OCI-LY1 (cell line): Measurements from ENCODE around the gene KCNMA1.

Experiments
- H2AFZ ChIP-seq: fragments of 200-600 bp; sonication (generic), shearing (Covaris generic); 2 replicates; pipeline ENCODE4 v1.6.0; 2014; ENCODE audit warnings: antibody characterized with exemption, mild to moderate bottlenecking, low read length
- H3F3A ChIP-seq: fragments of 200-600 bp; sonication (generic), shearing (Covaris generic); 2 replicates; pipeline ENCODE4 v1.6.0; 2014; ENCODE audit warnings: mild to moderate bottlenecking, antibody characterized with exemption, low read length, moderate library complexity; ENCODE audit not compliant: insufficient read depth
- H3K27ac ChIP-seq: fragments of 200-600 bp; sonication (generic); 2 replicates; pipeline ENCODE4 v1.5.1; 2014; ENCODE audit warnings: low read length, mixed run types, mild to moderate bottlenecking, low read depth; ENCODE audit not compliant: poor library complexity, severe bottlenecking
- H3K27me3 ChIP-seq: fragments of 200-600 bp; sonication (generic); 2 replicates; pipeline ENCODE4 v1.6.0; 2014; ENCODE audit warnings: antibody characterized with exemption, mild to moderate bottlenecking, low read length, moderate library complexity; ENCODE audit not compliant: insufficient read depth
- H3K36me3 ChIP-seq: fragments of 200-600 bp; sonication (generic); 2 replicates; pipeline ENCODE4 v1.6.1; 2014; ENCODE audit warnings: mild to moderate bottlenecking, antibody characterized with exemption, low read length, moderate library complexity, mixed read lengths; ENCODE audit not compliant: insufficient read depth
- H3K4me1 ChIP-seq: fragments of 200-600 bp; sonication (generic); 2 replicates; pipeline ENCODE4 v1.5.1; 2014; ENCODE audit warnings: mild to moderate bottlenecking, low read length, moderate library complexity; ENCODE audit not compliant: insufficient read depth, severe bottlenecking
- H3K4me2 ChIP-seq: fragments of 200-600 bp; sonication (generic), shearing (Covaris generic); 2 replicates; pipeline ENCODE4 v1.6.1; 2014; ENCODE audit warnings: low read length
- H3K4me3 ChIP-seq: fragments of 200-600 bp; sonication (generic); 2 replicates; pipeline ENCODE4 v1.5.1; 2014; ENCODE audit warnings: low read length, low read depth, mild to moderate bottlenecking, mixed read lengths; ENCODE audit not compliant: poor library complexity, severe bottlenecking
- H3K79me2 ChIP-seq: fragments of 200-600 bp; shearing (Covaris generic); 2 replicates; pipeline ENCODE4 v1.6.1; 2016; ENCODE audit warnings: mixed run types, low read length, mixed read lengths; ENCODE audit not compliant: insufficient read depth
- H3K9ac ChIP-seq: fragments of 200-600 bp; sonication (generic), shearing (Covaris generic); 2 replicates; pipeline ENCODE4 v1.6.1; 2014; ENCODE audit warnings: mild to moderate bottlenecking, low read length, mixed read lengths
- H3K9me2 ChIP-seq: fragments of 200-600 bp; sonication (generic), shearing (Covaris generic); 2 replicates; pipeline ENCODE4 v1.6.1; 2014; ENCODE audit warnings: low read depth, mild to moderate bottlenecking, low read length, mixed read lengths
- H3K9me3 ChIP-seq: fragments of 200-600 bp; shearing (Covaris generic); 2 replicates; pipeline ENCODE4 v1.6.1; 2014; ENCODE audit warnings: low read length, mixed read lengths
- H4K20me1 ChIP-seq: fragments of 200-600 bp; sonication (generic), shearing (Covaris generic); 2 replicates; pipeline ENCODE4 v1.6.0; 2016; ENCODE audit warnings: mild to moderate bottlenecking, low read length; ENCODE audit not compliant: insufficient read depth
- CTCF ChIP-seq: fragments of 200-600 bp; sonication (generic), shearing (Covaris generic); IDR thresholded peaks from 2 replicates; pipeline ENCODE4 v1.5.1; 2017; ENCODE audit warnings: mild to moderate bottlenecking, antibody characterized with exemption, low read length, moderate library complexity, mixed read lengths
- EZH2 ChIP-seq: fragments of 200-600 bp; sonication (generic), shearing (Covaris generic); IDR thresholded peaks from 2 replicates; pipeline ENCODE4 v1.8.0; 2017; ENCODE audit warnings: borderline replicate concordance, mixed run types, mild to moderate bottlenecking, antibody characterized with exemption, low read length, moderate library complexity, mixed read lengths

Gene KCNMA1

GRCh38 chr10:77371421-77371820 lies 266.2 kb downstream of the KCNMA1 start:
- Histone ChIP-seq H3K27ac (no peak overlapping the region), H3K27me3 (no peaks in the 10 kb centered on the region)

GRCh38 chr10:77368006-77368405 lies 269.6 kb downstream of the KCNMA1 start:
- no peak overlapping the region for H3K27ac ChIP-seq
- no peaks in the 10 kb centered on the region for H3K9me3 ChIP-seq
- no peaks in the 10 kb centered on the region for H3K9me2 ChIP-seq
- H3K36me3 ChIP-seq = no peaks in the 10 kb centered on the region
- H3K4me1 ChIP-seq = no peaks in the 10 kb centered on the region
- H4K20me1 ChIP-seq = no peaks in the 10 kb centered on the region
- no peaks in the 10 kb centered on the region for H3F3A ChIP-seq
- no peaks in the 10 kb centered on the region for H3K79me2 ChIP-seq
- TF ChIP-seq CTCF (no peak), EZH2 (no peak)
- no peak overlapping the region for H3K4me2 ChIP-seq
- no peak overlapping the region for H3K4me3 ChIP-seq
- no peaks in the 10 kb centered on the region for H3K27me3 ChIP-seq
- no peak overlapping the region for H2AFZ ChIP-seq
- no peak overlapping the region for H3K9ac ChIP-seq

More at GRCh38 chr10:77371421-77371820, 266.2 kb downstream of the KCNMA1 start:
- no peaks in the 10 kb centered on the region for H3K9me3 ChIP-seq
- no peak for TF ChIP-seq EZH2
- TF ChIP-seq CTCF = no peak
- H3K4me3 ChIP-seq = no peak overlapping the region
- H2AFZ ChIP-seq = no peak overlapping the region
- H3K79me2 ChIP-seq = no peaks in the 10 kb centered on the region
- H3K4me1 ChIP-seq = no peaks in the 10 kb centered on the region
- no peak overlapping the region for H3K9ac ChIP-seq
- no peak overlapping the region for H3K4me2 ChIP-seq
- no peaks in the 10 kb centered on the region for H3K9me2 ChIP-seq
- no peaks in the 10 kb centered on the region for H3K36me3 ChIP-seq
- H3F3A ChIP-seq = no peaks in the 10 kb centered on the region
- H4K20me1 ChIP-seq = no peaks in the 10 kb centered on the region

GRCh38 chr10:77363210-77363609 lies 274.4 kb downstream of the KCNMA1 start:
- Histone ChIP-seq H3K36me3 (no peaks in the 10 kb centered on the region), H3K79me2 (no peaks in the 10 kb centered on the region), H3K27ac (no peak overlapping the region), H3K9me3 (no peaks in the 10 kb centered on the region), H3F3A (no peaks in the 10 kb centered on the region), H3K9me2 (no peaks in the 10 kb centered on the region), H3K9ac (no peak overlapping the region), H3K4me3 (no peak overlapping the region), H3K4me2 (no peak overlapping the region), H4K20me1 (no peaks in the 10 kb centered on the region), H3K4me1 (no peaks in the 10 kb centered on the region), H3K27me3 (no peaks in the 10 kb centered on the region), H2AFZ (no peak overlapping the region)
- TF ChIP-seq EZH2 (no peak), CTCF (no peak)
